Fibroblast of pulmonary artery (primary cell): ENCODE measurements around the gene LRRC57.

Experiments
- DNase-seq: peaks from one replicate; pipeline ENCODE4 v3.0.0-alpha.2; 2010; ENCODE audit warnings: low read depth
- H3K4me3 ChIP-seq: replicated peaks from 2 replicates; pipeline ENCODE4 v1.5.1; 2011; ENCODE audit warnings: low read depth, mild to moderate bottlenecking, control low read depth, low read length, moderate library complexity
- TF ChIP-seq, protein P1 (sequence below): IDR thresholded peaks from 2 replicates; pipeline ENCODE4 v1.5.1; 2011; ENCODE audit warnings: mild to moderate bottlenecking, control low read depth, low read length, inconsistent platforms; ENCODE audit errors: missing control alignments

Gene LRRC57

DNA sequence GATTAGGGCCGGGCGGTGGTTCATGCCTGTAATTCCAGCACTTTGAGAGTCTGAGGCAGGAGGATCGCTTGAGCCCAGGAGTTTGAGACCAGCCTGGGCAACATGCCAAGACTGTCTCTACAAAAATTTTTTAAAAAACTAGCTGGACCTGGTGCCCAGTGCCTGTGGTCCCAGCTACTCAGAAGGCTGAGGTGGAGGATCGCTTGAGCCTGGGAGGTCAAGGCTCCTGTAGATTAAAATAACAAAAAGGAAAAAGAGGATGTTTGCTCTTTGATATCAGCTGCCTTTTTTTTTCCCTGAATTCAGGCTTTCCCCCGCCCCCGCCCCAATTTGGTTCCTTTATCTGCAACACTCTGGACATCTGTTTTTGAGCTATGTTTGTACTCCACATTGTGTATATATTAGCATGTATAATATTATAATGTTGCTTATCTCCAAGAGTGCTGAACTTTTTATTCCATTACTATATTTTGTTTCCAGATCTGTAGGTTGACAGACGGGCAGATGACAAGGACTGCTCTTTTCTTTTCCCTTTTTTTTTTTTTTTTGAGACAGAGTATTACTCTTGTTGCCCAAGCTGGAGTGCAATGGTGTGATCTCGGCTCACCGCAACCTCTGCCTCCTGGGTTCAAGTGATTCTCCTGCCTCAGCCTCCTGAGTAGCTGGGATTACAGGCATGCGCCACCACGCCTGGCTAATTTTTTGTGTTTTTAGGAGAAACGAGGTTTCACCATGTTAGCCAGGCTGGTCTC is 48.6 kb downstream of the LRRC57 start:
- no peak overlapping the region for H3K4me3 ChIP-seq
- TF ChIP-seq, protein P1, sequence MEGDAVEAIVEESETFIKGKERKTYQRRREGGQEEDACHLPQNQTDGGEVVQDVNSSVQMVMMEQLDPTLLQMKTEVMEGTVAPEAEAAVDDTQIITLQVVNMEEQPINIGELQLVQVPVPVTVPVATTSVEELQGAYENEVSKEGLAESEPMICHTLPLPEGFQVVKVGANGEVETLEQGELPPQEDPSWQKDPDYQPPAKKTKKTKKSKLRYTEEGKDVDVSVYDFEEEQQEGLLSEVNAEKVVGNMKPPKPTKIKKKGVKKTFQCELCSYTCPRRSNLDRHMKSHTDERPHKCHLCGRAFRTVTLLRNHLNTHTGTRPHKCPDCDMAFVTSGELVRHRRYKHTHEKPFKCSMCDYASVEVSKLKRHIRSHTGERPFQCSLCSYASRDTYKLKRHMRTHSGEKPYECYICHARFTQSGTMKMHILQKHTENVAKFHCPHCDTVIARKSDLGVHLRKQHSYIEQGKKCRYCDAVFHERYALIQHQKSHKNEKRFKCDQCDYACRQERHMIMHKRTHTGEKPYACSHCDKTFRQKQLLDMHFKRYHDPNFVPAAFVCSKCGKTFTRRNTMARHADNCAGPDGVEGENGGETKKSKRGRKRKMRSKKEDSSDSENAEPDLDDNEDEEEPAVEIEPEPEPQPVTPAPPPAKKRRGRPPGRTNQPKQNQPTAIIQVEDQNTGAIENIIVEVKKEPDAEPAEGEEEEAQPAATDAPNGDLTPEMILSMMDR: no peak
- peak; percentile 39 for DNase-seq

DNA sequence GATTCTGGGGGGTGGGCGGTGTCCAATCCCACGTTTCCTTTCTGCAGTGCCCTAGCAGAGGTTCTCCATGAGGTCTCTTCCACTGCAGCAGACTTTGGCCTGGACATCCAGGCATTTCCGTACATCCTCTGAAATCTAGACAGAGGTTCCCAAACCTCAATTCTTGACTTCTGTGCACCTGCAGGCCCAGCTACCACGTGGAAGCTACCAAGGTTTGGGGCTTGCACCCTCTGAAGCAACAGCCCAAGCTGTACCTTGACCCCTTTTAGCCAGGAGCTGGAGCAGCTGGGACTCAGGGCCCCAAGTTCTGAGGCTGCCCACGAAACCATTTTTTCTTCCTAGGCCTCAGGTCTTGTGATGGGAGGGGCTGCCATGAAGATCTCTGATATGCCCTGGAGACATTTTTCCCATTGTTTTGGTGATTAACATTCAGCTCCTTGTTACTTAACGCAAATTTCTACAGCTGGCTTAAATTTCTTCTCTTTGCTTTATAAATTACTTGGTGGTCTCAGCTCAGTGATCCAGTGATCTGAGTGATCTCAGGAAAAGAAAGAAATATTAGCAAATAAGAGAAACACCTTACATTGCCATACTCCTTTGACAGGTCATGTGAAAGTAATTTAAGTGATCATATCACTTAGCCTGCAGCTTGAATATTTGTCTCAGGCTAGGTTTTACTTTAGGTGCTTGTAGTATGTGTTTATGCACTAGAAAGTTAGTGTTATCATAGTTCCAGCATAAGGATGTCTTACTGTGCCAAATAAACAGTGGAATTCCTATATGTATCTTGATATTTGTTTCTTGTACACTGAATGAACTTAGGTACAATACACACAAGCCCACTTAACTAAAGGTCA is 50.2 kb downstream of the LRRC57 start:
- DNase-seq: no peak
- H3K4me3 ChIP-seq: no peak overlapping the region
- TF ChIP-seq, protein P1: no peak

DNA sequence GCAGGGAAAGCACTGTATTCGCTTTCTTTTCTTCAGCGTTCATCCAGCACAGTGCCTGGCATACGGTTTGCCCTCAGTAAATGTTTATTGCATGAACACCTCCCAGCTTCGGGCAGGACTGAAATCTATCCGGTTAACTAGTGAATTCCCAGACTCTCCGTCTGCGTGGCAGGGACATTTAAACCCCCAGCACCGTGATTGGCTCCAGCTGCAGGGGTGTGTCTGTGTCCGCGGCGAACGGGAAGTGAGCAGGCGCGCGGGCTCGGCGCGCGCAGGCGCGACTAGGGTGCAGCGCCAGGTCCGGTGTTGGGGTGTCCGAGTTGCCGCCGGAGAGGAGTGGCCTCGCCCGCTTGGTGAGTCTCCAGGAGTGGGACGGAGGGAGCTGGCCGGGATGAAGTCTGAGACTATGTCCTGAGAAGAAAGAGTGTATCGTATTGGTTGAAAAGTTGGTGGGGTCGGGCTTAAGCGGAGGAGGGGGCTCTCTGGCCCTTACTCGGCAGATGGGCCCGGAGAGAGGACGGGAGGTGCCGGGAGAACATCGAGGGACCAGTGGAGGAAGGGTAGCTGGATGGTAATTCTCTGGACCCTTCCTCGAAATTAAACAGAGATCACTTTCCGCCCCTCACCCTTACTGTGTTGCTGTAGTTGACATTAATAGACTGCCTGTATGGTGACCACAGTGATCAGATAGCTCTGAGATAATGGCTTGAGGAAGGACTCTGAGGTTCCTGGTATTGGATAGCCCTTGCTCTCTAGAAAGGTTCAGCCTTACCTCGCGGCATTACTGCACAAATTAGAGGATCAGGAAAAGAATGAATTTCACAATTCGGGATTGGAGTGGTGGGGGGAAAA is 53.0 kb downstream of the LRRC57 start, which contains the start of gene SNAP23:
Gene SNAP23, plus strand, starts transcription at position 274 of the 852 bp plus-strand sequence. CDS start 16,213 bp downstream, outside the sequence.
- TF ChIP-seq, protein P1: no peak
- H3K4me3 ChIP-seq: peak within 1 kb of the TSS; percentile 98
- peak; percentile 96 for DNase-seq

DNA sequence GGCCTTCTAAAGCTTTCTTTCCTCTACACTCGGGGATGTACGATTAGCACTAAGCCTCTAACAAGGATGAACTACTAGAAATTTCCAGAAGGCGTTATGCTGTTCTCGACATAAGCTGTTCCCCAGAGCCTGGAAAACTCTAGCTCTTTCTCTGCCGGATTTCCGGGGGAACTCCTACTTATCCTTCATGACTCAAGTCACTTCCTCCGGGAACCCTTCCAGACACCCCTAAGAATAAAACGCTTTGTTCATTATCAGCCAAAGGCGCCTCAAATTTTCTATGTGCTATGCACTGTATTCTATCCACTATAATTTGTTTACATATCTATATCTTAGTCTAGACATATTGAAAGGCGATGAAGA is 53.6 kb downstream of the LRRC57 start:
- DNase-seq: peak; percentile 81
- peak overlapping the region; percentile 98 for H3K4me3 ChIP-seq
- TF ChIP-seq, protein P1: no peak

DNA sequence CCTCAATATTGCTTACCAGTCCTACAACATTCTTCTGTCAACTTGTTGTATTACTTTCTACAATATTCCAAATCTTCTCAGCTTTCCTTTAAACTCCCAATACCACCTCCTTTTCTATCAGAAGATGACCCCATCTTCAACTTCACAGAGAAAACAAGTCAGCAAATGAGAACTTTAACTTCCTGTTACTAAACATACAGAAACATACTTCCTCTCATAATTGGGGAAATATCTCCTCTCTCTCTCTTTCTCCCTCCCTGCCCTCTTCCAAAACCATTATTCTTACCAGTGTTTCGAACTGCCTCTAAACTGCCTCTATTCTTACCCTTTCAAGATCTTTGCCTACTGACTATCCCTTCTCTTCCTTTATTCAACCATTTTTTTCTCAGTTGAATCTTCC is 54.9 kb downstream of the LRRC57 start:
- no peak overlapping the region for H3K4me3 ChIP-seq
- TF ChIP-seq, protein P1: no peak
- no peak for DNase-seq

DNA sequence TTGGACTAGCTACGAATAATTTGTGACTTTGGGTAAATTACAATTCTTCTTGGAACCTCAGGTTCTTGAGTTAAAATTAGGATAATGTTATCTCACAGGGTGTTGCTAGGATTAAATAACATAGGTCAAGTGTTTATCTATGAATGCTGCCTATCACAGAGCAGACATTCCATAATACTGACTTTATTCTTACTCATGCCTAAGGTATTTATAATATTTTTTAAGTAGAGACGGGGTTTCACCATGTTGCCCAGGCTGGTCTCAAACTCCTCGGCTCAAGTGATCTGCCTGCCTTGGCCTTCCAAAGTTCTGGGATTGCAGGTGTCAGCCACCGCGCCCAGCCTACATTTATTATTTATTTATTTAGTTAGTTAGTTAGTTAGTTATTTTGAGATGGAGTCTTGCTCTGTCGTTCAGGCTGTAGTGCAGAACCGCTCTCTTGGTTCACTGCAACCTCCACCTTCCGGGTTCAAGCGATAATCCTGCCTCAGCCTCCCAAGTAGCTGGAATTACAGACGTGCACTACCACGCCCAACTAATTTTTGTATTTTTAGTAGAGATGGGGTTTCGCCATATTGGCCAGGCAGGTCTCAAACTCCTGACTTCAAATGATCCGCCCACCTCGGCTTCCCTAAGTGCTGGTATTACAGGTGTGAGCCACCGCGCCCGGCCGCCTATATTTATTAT is 56.9 kb downstream of the LRRC57 start:
- TF ChIP-seq, protein P1: no peak
- H3K4me3 ChIP-seq: peak overlapping the region; percentile 97
- peak; percentile 69 for DNase-seq
